HepG2 (cell line): ENCODE results near the gene CTSA. TPM values are rescaled to one million over a fixed set of nuclear protein-coding genes. Genes with fewer than 3 reads are reported as not detected.

ENCODE experiments used
- POLR2A ChIP-seq, 2 experiments: IDR thresholded peaks; 2 replicates each; pipeline ENCODE4 v1.6.1; 2011; ENCODE audit warnings: low read depth in 2 of 2, low read length in 2 of 2, mild to moderate bottlenecking in 1 of 2, moderate library complexity in 1 of 2; ENCODE audit not compliant: insufficient read depth in 1 of 2
- SNRNP70 ChIP-seq: fragments of 200-400 bp; formaldehyde crosslinking; IDR thresholded peaks from 2 replicates; pipeline ENCODE4 v1.6.1; 2017; ENCODE audit warnings: mild to moderate bottlenecking, low read depth, low read length, moderate library complexity
- THAP9 ChIP-seq: sonication (generic); formaldehyde crosslinking; IDR thresholded peaks from 2 replicates; pipeline ENCODE4; 2020; ENCODE audit warnings: missing genetic modification reagents, mild to moderate bottlenecking, borderline replicate concordance
- ZNF232 ChIP-seq: sonication (generic); formaldehyde crosslinking; IDR thresholded peaks from 2 replicates; pipeline ENCODE4 v1.4.0; 2020; ENCODE audit warnings: missing genetic modification reagents, borderline replicate concordance
- ZNF24 ChIP-seq: fragments of 450-650 bp; IDR thresholded peaks from 2 replicates; pipeline ENCODE4 v1.6.1; 2017; ENCODE audit warnings: antibody characterized with exemption, mild to moderate bottlenecking
- ZNF280B ChIP-seq: sonication (generic); formaldehyde crosslinking; IDR thresholded peaks from 2 replicates; pipeline ENCODE4 v1.5.0; 2020; ENCODE audit warnings: missing genetic modification reagents, mild to moderate bottlenecking, borderline replicate concordance
- ZNF430 ChIP-seq: sonication (generic); formaldehyde crosslinking; IDR thresholded peaks from 2 replicates; pipeline ENCODE4 v1.9.0; 2021; ENCODE audit warnings: mild to moderate bottlenecking, missing genetic modification reagents
- ZNF512 ChIP-seq: sonication (generic); formaldehyde crosslinking; IDR thresholded peaks from 2 replicates; pipeline ENCODE4 v1.4.0; 2020; ENCODE audit warnings: mild to moderate bottlenecking, missing genetic modification reagents
- polyA plus RNA-seq, 8 experiments: library from polyadenylated mRNA; depleted of rRNA in 3 of 8; stranded (reverse) in 7 of 8; unstranded in 1 of 8; fragments of >200 nt; fragmentation: Illumina TruSeq in 4 of 8; extraction: Trizol in 4 of 8; gene quantifications; 2 replicates each; pipeline versions ENCODE4 v1.2.1 to v1.2.3, GENCODE V29; 2011 to 2016; ENCODE audit warnings: low read depth in 4 of 8, missing spikeins in 1 of 8, mixed read lengths in 1 of 8; ENCODE audit not compliant: insufficient read depth in 1 of 8
- total RNA-seq, 5 experiments: library from RNA; depleted of rRNA; stranded (reverse); fragments of >200 nt; fragmentation: Illumina TruSeq; extraction: Trizol; gene quantifications; 2 replicates each; pipeline ENCODE4 v1.2.3, GENCODE V29; 2016; ENCODE audit warnings: low read depth in 1 of 5

CTSA gene
- total and polyA plus RNA-seq, 2 of the 13 experiments (the other 11 are each of a cell fraction or from before 2014, with no cell fraction given) = 202 to 231 TPM

- TF ChIP-seq ZNF280B (peak; percentile 57; the same call in 1 of the 2 replicates), SNRNP70 (no peak), THAP9 (CRISPR knock-in tag) (0 out of 2 replicates have a peak, but pooled peaks have one; percentile 40), POLR2A (IDR thresholded peaks at IDR 0.05; ENCODE audit: insufficient read depth in 1 of 2, low read depth in 2 of 2, low read length in 2 of 2) (peak; percentile 28 to 38; a peak in 2 of 4 replicates), ZNF430 (CRISPR knock-in tag) (0 out of 2 replicates have a peak, but pooled peaks have one; percentile 14), ZNF24 (no peak), ZNF512 (no peak), ZNF232 (CRISPR knock-in tag) (no peak)
Observed at GRCh38 chr20:45888681-45889080, 2.5 kb upstream of the CTSA start (continued).
